SK-N-SH (cell line): ENCODE results near the gene ACOX2.

ENCODE experiments used
- EP300 ChIP-seq, 2 experiments: IDR thresholded peaks; 2 replicates each; pipeline versions ENCODE4 v1.4.0 to v1.6.1; 2012; ENCODE audit warnings: borderline replicate concordance in 1 of 2, low read depth in 1 of 2, low read length in 1 of 2
- GABPA ChIP-seq: IDR thresholded peaks from 2 replicates; pipeline ENCODE4 v1.4.0; 2012; ENCODE audit warnings: low read depth, mild to moderate bottlenecking
- JUND ChIP-seq: IDR thresholded peaks from 2 replicates; pipeline ENCODE4 v1.4.0; 2012
- RFX5 ChIP-seq: IDR thresholded peaks from 2 replicates; pipeline ENCODE4 v1.6.1; 2012; ENCODE audit warnings: mild to moderate bottlenecking, improper control_type of control experiment, low read length
- TF ChIP-seq, protein P1 (sequence below): fragments of 200-600 bp; sonication (generic); IDR thresholded peaks from 2 replicates; pipeline ENCODE4 v1.6.1; 2017; ENCODE audit warnings: antibody characterized with exemption, mild to moderate bottlenecking, moderate library complexity
- TF ChIP-seq, protein P2 (sequence below): IDR thresholded peaks from 2 replicates; pipeline ENCODE4 v1.6.1; 2012; ENCODE audit warnings: mild to moderate bottlenecking, low read depth, low read length, moderate library complexity
- TF ChIP-seq, protein P3 (sequence below): IDR thresholded peaks from 2 replicates; pipeline ENCODE4 v1.4.0; 2012; ENCODE audit warnings: low read depth, borderline replicate concordance

DNA sequence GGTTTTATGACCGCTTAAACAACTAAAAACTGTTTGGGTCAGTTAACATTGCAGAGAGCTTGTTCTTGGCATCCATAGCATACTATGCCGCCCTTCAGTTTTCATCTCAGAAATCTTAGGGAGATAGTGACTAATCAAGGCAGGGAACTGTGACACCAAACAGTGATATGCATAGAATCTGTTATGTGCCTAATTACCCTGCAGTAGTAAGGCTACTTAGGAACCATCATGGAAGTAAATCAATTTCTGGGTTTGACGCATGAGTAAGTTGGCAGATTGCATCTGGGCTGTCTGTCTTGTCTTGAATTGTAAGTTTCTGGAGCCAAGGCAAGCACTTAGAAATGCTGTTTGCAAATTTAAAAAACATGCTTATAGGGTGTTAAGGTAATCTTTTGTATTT, 22.6 kb downstream of the ACOX2 start:
- TF ChIP-seq JUND (no peak), RFX5 (no peak), GABPA (no peak), EP300 (IDR thresholded peaks at IDR 0.05; ENCODE audit: borderline replicate concordance in 1 of 2, low read depth in 1 of 2, low read length in 1 of 2) (no peak)
- TF ChIP-seq, protein P1, sequence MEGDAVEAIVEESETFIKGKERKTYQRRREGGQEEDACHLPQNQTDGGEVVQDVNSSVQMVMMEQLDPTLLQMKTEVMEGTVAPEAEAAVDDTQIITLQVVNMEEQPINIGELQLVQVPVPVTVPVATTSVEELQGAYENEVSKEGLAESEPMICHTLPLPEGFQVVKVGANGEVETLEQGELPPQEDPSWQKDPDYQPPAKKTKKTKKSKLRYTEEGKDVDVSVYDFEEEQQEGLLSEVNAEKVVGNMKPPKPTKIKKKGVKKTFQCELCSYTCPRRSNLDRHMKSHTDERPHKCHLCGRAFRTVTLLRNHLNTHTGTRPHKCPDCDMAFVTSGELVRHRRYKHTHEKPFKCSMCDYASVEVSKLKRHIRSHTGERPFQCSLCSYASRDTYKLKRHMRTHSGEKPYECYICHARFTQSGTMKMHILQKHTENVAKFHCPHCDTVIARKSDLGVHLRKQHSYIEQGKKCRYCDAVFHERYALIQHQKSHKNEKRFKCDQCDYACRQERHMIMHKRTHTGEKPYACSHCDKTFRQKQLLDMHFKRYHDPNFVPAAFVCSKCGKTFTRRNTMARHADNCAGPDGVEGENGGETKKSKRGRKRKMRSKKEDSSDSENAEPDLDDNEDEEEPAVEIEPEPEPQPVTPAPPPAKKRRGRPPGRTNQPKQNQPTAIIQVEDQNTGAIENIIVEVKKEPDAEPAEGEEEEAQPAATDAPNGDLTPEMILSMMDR, result no peak
- TF ChIP-seq, protein P2, sequence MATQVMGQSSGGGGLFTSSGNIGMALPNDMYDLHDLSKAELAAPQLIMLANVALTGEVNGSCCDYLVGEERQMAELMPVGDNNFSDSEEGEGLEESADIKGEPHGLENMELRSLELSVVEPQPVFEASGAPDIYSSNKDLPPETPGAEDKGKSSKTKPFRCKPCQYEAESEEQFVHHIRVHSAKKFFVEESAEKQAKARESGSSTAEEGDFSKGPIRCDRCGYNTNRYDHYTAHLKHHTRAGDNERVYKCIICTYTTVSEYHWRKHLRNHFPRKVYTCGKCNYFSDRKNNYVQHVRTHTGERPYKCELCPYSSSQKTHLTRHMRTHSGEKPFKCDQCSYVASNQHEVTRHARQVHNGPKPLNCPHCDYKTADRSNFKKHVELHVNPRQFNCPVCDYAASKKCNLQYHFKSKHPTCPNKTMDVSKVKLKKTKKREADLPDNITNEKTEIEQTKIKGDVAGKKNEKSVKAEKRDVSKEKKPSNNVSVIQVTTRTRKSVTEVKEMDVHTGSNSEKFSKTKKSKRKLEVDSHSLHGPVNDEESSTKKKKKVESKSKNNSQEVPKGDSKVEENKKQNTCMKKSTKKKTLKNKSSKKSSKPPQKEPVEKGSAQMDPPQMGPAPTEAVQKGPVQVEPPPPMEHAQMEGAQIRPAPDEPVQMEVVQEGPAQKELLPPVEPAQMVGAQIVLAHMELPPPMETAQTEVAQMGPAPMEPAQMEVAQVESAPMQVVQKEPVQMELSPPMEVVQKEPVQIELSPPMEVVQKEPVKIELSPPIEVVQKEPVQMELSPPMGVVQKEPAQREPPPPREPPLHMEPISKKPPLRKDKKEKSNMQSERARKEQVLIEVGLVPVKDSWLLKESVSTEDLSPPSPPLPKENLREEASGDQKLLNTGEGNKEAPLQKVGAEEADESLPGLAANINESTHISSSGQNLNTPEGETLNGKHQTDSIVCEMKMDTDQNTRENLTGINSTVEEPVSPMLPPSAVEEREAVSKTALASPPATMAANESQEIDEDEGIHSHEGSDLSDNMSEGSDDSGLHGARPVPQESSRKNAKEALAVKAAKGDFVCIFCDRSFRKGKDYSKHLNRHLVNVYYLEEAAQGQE, result no peak
- TF ChIP-seq, protein P3, sequence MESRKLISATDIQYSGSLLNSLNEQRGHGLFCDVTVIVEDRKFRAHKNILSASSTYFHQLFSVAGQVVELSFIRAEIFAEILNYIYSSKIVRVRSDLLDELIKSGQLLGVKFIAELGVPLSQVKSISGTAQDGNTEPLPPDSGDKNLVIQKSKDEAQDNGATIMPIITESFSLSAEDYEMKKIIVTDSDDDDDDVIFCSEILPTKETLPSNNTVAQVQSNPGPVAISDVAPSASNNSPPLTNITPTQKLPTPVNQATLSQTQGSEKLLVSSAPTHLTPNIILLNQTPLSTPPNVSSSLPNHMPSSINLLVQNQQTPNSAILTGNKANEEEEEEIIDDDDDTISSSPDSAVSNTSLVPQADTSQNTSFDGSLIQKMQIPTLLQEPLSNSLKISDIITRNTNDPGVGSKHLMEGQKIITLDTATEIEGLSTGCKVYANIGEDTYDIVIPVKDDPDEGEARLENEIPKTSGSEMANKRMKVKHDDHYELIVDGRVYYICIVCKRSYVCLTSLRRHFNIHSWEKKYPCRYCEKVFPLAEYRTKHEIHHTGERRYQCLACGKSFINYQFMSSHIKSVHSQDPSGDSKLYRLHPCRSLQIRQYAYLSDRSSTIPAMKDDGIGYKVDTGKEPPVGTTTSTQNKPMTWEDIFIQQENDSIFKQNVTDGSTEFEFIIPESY, result no peak
